HEK293T (cell line): ENCODE measurements around the gene AKAP6.

Experiments used
- CTCF ChIA-PET: fragments of 350-600 bp; formaldehyde crosslinking; extraction: SDS; loops from one replicate; lab custom pipeline; 2021; ENCODE audit warnings: antibody characterized with exemption, inconsistent platforms; lab: Yijun Ruan, JAX
- POLR2A ChIA-PET: fragments of 350-600 bp; formaldehyde crosslinking; extraction: SDS; loops from one replicate; lab custom pipeline; 2020; ENCODE audit warnings: antibody characterized with exemption, inconsistent platforms; lab: Yijun Ruan, JAX
- DNase-seq: peaks from one replicate; pipeline ENCODE4 v3.0.0; 2012; ENCODE audit warnings: mixed read lengths; ENCODE audit errors: extremely low spot score
- ARNT ChIP-seq: fragments of 450-650 bp; IDR thresholded peaks from 2 replicates; pipeline ENCODE4 v1.6.1; 2017; ENCODE audit warnings: mild to moderate bottlenecking
- BHLHE40 ChIP-seq: fragments of 450-650 bp; IDR thresholded peaks from 2 replicates; pipeline ENCODE4 v1.6.1; 2016; ENCODE audit warnings: mild to moderate bottlenecking, moderate library complexity, borderline replicate concordance
- CTBP1 ChIP-seq: fragments of 450-650 bp; IDR thresholded peaks from 2 replicates; pipeline ENCODE4 v1.6.1; 2016; ENCODE audit warnings: borderline replicate concordance
- ELF4 ChIP-seq: fragments of 450-650 bp; IDR thresholded peaks from 2 replicates; pipeline ENCODE4 v1.6.1; 2017; ENCODE audit warnings: antibody characterized with exemption
- FOXA1 ChIP-seq: fragments of 450-650 bp; IDR thresholded peaks from 2 replicates; pipeline ENCODE4 v1.6.1; 2016; ENCODE audit warnings: mild to moderate bottlenecking
- FOXK2 ChIP-seq: fragments of 450-650 bp; IDR thresholded peaks from 2 replicates; pipeline ENCODE4 v1.6.1; 2016; ENCODE audit warnings: mild to moderate bottlenecking
- FOXM1 ChIP-seq: fragments of 450-650 bp; IDR thresholded peaks from 2 replicates; pipeline ENCODE4 v1.6.1; 2017; ENCODE audit warnings: mild to moderate bottlenecking, borderline replicate concordance
- HDGF ChIP-seq: fragments of 450-650 bp; IDR thresholded peaks from 2 replicates; pipeline ENCODE4 v1.6.1; 2017; ENCODE audit warnings: antibody characterized with exemption, borderline replicate concordance
- L3MBTL2 ChIP-seq: fragments of 450-650 bp; conservative IDR thresholded peaks from 2 replicates; pipeline ENCODE4 v1.6.1; 2016; ENCODE audit warnings: mild to moderate bottlenecking
- LEF1 ChIP-seq: fragments of 450-650 bp; IDR thresholded peaks from 2 replicates; pipeline ENCODE4 v1.6.1; 2017; ENCODE audit warnings: mild to moderate bottlenecking, borderline replicate concordance
- NFRKB ChIP-seq: fragments of 450-650 bp; IDR thresholded peaks from 2 replicates; pipeline ENCODE4 v1.6.1; 2016; ENCODE audit warnings: mild to moderate bottlenecking, moderate library complexity
- SP1 ChIP-seq: fragments of 450-650 bp; IDR thresholded peaks from 2 replicates; pipeline ENCODE4 v1.6.1; 2017
- SUZ12 ChIP-seq: fragments of 450-650 bp; IDR thresholded peaks from 2 replicates; pipeline ENCODE4 v1.6.1; 2016; ENCODE audit warnings: mild to moderate bottlenecking
- TARDBP ChIP-seq: fragments of 450-650 bp; IDR thresholded peaks from 2 replicates; pipeline ENCODE4 v1.6.1; 2016
- ZNF384 ChIP-seq: fragments of 450-650 bp; IDR thresholded peaks from 2 replicates; pipeline ENCODE4 v1.6.1; 2016
- TF ChIP-seq, protein P1 (sequence below): fragments of 450-650 bp; IDR thresholded peaks from 2 replicates; pipeline ENCODE4 v1.6.1; 2016

The AKAP6 gene

DNA sequence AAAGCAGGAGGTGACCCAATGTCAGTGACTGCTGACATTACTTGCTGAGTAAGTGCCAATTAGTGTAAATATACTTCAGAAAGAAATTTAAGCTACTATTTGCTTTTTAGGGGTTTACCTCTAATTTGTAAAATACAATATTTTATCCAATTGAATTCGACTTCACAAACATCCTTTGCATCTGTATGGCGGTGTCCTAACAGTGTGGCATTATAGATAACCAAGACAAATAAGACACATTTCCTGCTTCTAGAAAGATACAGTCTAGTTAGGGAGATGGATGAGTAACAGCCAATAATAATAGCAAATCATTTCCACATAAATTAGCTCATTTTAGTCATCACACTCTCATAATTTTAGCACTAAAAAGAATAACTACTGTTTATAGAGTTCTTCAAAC lies 196.5 kb downstream of the AKAP6 start:
- ChIA-PET POLR2A (no interaction called here), CTCF (interaction anchor here (1.6 kb wide), 1 partner anchor 12 kb away, joined by 5 read pairs; no protein-coding TSS in a partner anchor)
- no peak for DNase-seq
- no peak for TF ChIP-seq SUZ12
- TF ChIP-seq NFRKB = no peak
- no peak for TF ChIP-seq SP1

DNA sequence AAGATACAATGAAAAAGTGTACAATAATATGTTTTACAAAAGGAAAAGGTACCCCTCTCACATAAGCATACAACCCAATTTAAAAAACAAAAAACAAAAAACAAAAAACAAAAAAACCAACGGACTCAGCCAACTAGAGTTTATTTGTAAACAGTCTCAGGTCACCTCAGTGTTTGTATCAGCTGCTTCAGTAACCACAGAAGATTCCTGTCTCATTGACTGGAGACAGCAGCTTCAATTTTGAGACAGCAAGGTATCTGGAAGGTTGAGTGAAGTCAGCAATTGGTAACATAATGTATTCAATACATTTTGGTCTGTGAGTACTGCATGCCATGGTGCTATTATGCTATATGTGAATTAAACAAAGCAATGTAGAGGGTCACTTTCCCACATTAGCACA lies 201.7 kb downstream of the AKAP6 start:
- TF ChIP-seq BHLHE40 = no peak
- no peak for TF ChIP-seq L3MBTL2
- no peak for TF ChIP-seq NFRKB
- no peak for TF ChIP-seq TARDBP
- no peak for TF ChIP-seq FOXA1
- no peak for TF ChIP-seq FOXK2
- TF ChIP-seq ZNF384 = no peak
- no peak for TF ChIP-seq LEF1
- no peak for TF ChIP-seq SUZ12
- no peak for TF ChIP-seq HDGF
- TF ChIP-seq ELF4 = no peak
- DNase-seq = no peak
- CTCF ChIA-PET = no interaction called here
- POLR2A ChIA-PET = no interaction called here

DNA sequence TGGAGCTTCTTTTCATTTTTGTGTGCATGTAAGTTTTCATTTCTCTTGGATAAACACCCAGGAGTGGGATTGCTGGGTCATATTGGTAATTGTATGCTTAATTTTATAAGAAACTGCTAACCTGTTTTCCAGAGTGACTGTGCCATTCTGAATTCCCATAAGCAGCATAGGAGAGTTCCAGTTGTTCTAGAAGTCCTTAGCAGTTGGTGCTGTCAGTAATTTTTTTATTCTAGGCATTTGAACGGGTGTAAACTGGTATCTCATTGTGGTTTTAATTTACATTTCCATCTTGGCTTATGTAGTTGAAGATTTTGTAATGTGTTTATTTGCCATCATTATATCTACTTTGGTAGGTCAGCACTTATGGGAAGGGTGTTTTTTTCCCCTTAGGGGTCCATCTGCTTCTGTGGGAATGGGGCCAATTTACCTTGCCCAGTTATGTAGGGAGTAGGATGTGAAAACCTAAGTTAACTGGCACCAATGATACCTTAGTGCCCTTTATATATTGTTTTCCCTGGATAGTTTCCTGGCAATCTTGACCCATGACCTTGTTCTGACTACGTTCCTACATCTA lies 202.9 kb downstream of the AKAP6 start:
- ChIA-PET POLR2A (no interaction called here), CTCF (no interaction called here)
- TF ChIP-seq FOXA1 (no peak), SP1 (no peak), SUZ12 (no peak), FOXM1 (no peak), NFRKB (no peak), TARDBP (no peak), L3MBTL2 (no peak), ARNT (no peak), CTBP1 (no peak), BHLHE40 (no peak), FOXK2 (no peak), LEF1 (no peak), ZNF384 (no peak), HDGF (no peak), ELF4 (no peak)
- TF ChIP-seq, protein P1, sequence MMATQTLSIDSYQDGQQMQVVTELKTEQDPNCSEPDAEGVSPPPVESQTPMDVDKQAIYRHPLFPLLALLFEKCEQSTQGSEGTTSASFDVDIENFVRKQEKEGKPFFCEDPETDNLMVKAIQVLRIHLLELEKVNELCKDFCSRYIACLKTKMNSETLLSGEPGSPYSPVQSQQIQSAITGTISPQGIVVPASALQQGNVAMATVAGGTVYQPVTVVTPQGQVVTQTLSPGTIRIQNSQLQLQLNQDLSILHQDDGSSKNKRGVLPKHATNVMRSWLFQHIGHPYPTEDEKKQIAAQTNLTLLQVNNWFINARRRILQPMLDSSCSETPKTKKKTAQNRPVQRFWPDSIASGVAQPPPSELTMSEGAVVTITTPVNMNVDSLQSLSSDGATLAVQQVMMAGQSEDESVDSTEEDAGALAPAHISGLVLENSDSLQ = no peak
- no peak for DNase-seq

DNA sequence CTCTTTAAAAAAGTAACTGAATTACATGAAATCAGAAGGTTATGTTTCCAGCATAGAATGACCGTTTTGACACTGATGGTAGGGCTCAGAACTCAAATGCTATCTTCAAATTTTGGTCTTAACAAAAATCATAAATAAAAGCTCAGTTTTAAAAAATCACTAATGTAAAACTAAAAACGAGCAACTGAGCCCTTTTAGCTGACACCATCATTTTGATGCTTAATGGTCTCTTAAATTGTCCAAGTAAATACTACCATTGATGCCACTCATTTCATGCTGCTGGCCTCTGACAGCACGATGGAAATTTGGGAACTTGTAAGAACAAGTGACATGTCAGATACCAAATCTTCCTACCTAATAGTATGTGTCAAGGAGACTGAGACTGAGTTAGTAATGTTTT lies 205.0 kb downstream of the AKAP6 start:
- ChIA-PET CTCF (no interaction called here), POLR2A (no interaction called here)
- DNase-seq = no peak
- TF ChIP-seq BHLHE40 = no peak
- no peak for TF ChIP-seq FOXK2
- no peak for TF ChIP-seq L3MBTL2
- TF ChIP-seq, protein P1 = no peak
- no peak for TF ChIP-seq HDGF
- TF ChIP-seq LEF1 = no peak
- no peak for TF ChIP-seq NFRKB
- no peak for TF ChIP-seq SP1
- TF ChIP-seq ARNT = no peak

DNA sequence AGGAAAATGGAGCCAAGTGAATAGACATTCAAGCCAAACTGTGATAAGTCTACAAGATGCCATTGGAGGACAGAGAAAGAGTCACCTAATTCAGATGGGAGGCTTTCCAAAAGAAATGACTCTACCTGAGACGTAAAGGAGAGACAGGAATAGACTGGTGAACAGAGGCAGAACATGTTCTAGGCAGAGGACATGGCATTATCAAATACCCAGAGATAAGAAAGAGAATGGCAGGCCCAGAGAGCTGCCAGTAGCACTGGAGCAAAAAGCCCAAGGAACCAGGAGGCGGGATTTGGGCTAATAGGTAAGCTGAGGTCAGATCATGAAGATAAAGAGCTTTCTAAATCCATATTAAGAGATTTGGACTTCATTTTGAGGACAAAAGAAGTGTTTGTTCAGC lies 207.1 kb downstream of the AKAP6 start:
- CTCF ChIA-PET = no interaction called here
- POLR2A ChIA-PET = no interaction called here
- no peak for TF ChIP-seq CTBP1
- TF ChIP-seq FOXK2 = no peak
- TF ChIP-seq FOXM1 = no peak
- no peak for TF ChIP-seq HDGF
- no peak for TF ChIP-seq SP1
- TF ChIP-seq, protein P1 = no peak
- TF ChIP-seq LEF1 = no peak
- no peak for TF ChIP-seq FOXA1
- TF ChIP-seq L3MBTL2 = no peak
- TF ChIP-seq SUZ12 = no peak
- TF ChIP-seq ELF4 = no peak
- no peak for TF ChIP-seq ARNT
- no peak for TF ChIP-seq BHLHE40
- TF ChIP-seq ZNF384 = no peak
- TF ChIP-seq NFRKB = no peak
- no peak for TF ChIP-seq TARDBP
- no peak for DNase-seq

DNA sequence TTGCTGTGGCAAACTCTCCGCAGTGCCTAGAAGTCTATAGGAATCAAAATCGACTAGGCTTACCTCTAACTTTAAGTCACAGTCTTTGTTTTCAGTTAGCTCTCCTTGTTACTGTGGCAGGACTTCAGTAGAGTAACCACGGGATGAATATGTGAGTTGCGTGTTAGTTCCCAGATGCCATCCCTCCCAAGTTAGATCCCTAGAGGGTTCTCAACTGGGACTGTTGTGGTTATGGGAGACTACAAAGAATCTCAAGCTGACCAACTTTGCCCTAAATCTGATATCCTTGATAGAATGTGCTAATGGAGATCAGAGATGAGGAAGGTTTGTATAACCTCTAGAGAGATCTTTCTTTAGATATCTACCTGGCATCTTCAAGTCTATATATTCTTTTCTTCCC lies 208.1 kb downstream of the AKAP6 start:
- POLR2A ChIA-PET = no interaction called here
- TF ChIP-seq FOXK2 = no peak
- CTCF ChIA-PET = interaction anchor here (0.6 kb wide), 2 partner anchors 10 to 23 kb away, joined by 4 to 6 read pairs; no protein-coding TSS in a partner anchor
- no peak for DNase-seq

DNA sequence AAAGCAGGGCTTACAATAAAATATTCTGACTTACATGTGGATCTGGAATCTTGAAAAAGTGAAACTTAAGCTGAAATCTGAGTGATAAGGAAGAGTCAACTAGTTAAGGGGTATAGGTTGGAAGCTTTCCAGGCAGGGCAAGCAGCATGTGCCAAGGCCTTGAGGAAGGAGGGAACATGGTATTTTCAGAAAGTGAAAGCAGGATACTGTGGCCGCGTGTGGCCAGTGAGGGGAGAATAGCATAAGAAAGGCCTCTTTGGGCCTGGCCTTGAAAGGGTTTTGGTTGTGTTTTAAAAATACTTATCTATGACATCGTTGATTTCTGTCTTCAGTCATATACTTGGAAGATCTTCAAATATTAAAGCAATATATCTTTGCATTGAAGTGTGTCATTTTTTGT lies 213.4 kb downstream of the AKAP6 start:
- ChIA-PET CTCF (no interaction called here), POLR2A (no interaction called here)
- TF ChIP-seq FOXA1 (no peak), SP1 (no peak), NFRKB (no peak), TARDBP (no peak), FOXM1 (no peak), ELF4 (no peak), CTBP1 (no peak), BHLHE40 (no peak), HDGF (no peak), L3MBTL2 (no peak), ZNF384 (no peak), ARNT (no peak), FOXK2 (no peak), LEF1 (no peak), SUZ12 (no peak)
- TF ChIP-seq, protein P1 = no peak
- DNase-seq = no peak
